Measurements from ENCODE around the gene PRDM16.

PRDM16 gene

GRCh38 chr1:3141129-3141528 lies 72.1 kb downstream of the PRDM16 start:
- DNase-seq (ENCODE audit: low spot score) = no peak

DNA sequence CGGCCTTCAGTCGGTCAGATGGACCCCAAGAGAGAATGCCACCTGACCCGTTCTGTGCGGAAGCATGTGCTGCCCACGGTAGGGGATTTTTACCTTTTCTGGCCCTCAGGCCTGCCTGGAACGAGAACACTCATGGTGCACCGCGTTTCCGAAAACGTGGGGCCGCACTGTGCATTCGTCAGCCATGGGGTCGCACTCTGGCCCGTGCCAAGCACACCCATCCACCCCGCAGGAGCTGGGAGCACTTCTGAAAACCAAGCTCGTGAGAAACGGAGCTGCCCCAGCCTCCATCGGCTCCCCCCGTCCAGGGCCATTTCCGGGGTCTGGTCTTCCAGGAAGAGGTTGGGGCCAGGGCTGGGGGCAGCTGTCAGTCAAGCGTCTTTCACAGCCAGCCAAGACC lies 72.8 kb downstream of the PRDM16 start:
- no peak for DNase-seq (ENCODE audit: low spot score)

DNA sequence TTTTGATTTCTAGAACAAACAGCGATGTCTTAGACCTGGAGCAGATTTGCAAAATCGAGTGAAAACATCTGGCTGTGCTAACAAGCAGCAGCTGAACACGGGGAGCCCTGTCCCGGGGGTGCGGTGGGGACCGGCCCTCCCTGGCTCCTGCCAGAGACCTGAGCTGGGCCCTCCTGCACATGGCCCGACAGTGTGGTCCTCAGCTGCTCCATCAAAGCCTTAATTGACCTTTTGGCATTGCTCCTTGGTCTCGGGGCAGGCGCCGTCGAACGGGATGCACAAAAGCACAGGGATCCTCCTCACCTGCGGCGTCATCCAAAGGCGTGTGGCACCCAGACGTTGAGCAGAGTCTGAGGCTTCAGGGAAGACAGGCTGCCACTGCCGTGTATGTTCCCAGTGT lies 73.2 kb downstream of the PRDM16 start:
- DNase-seq (ENCODE audit: low spot score) = no peak

DNA sequence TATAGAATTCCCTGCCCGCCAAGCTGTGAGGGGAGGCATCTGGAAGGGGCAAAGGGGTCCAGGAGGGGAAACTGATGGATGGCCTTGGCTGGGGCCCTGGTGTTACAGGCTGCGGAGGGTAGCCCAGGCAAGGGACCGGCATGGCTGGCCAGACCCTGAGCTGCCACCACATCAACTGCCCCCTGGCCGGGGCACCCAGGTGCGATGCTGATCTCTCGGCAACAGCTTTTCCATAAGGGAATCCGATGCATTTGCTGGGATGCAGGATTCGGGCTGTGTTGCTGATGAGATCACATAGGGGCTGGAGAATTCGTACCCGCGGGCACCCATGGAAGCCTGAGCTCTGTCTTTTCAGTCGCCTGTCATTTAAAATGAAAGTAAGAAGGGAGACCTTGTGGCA lies 73.7 kb downstream of the PRDM16 start:
- DNase-seq (ENCODE audit: low spot score) = no peak

DNA sequence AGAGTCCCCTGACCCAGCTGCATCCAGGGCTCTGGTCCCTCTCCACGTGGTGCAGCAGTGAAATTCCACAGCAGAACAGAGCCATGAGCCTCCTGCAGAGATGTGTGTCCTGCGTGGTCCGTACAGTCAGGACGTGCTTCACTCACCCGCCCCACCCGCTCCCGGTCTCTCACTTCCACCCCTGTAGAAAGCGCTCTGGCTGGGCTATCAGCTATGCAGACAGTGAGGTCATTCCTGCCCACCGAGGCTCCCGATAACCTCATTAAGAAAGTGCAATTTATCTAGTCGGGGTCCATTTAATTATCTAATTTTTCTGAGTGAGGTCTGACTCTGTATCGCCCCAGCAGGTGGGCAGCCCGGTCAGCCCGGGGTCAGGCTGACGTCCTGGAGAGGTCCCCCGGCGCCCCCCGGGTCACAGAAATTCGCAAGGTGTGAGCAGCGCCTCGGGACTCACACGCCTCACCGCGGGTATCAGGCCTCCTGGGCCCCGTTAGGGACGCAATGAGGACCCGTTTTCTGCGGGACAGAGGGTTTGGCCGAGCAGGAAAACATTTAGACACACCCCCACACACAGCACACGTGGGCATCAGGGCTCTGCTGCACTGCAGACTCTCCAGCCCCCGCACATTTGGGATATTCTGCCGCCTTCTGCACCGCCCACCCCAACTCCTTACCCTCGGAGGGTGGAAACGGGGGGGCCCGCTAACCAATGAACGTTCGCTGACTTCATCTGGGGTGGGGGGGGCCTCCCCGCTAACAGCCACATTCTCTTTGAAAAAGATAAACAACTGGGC lies 76.7 kb downstream of the PRDM16 start:
- no peak for DNase-seq (ENCODE audit: low spot score)

DNA sequence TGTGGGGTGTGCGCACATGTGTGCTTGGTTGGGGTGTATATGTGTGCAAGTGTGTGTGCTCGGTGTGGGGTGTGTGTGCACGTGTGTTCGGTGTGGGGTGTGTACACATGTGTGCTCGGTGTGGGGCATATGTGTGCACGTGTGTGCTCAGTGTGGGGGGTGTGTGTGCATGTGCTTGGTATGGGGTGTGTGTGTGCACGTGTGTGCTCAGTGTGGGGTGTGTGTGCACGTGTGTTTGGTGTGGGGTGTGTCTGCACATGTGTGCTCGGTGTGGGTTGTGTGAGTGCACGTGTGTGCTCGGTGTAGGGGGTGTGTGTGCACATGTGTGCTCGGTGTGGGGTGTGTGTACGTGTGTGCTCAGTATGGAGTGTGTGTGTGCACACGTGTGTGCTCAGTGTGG lies 77.5 kb downstream of the PRDM16 start:
- no peak for DNase-seq (ENCODE audit: low spot score)

GRCh38 chr1:3146907-3147306 lies 77.9 kb downstream of the PRDM16 start:
- DNase-seq (ENCODE audit: low spot score) = no peak

DNA sequence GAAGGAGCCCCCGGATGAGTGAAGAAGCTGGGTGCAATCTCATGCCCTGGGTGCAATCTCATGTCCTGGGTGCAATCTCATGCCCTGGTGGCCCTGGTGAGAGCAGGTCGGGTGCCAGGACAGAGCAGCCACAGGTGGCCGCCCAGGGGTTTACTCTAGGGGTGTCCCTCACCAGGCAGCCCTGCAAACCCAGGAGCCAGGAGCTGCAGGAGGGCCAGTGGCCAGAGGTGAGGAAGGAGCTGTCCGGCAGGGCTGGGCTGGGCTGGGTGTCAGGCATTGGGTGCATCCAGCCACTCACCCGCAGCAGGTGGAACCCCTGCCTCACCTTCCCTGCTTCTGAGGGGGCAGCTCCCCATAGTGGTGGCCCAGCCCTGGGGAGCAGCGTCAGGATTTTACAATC lies 79.2 kb downstream of the PRDM16 start:
- no peak for DNase-seq (ENCODE audit: low spot score)

DNA sequence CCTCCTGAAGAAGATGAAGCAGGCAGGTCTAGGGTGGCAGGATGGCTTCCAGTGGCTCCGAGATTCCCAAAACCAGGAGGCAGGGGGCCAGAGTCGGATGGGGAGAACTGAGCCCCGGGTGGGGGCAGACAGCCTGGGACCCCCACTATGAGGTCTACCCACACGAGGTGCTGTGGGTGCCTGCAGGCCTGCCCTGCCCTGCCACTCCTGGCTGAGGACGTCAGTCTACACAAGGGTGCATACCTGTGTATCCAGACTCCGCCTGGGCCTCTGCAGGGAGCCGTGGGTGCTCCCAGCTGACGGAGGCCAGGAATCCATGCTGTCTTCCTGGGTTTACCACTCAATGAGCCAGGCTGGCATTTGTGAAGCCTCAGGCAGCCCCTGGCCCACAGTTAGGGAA lies 80.3 kb downstream of the PRDM16 start:
- no peak for DNase-seq (ENCODE audit: low spot score)

GRCh38 chr1:3151456-3151855 lies 82.5 kb downstream of the PRDM16 start:
- DNase-seq (ENCODE audit: low spot score) = no peak

GRCh38 chr1:3152143-3152542 lies 83.1 kb downstream of the PRDM16 start:
- no peak for DNase-seq (ENCODE audit: low spot score)

- DNase-seq (ENCODE audit: low spot score) = no peak
Observed at GRCh38 chr1:3153197-3153596, 84.2 kb downstream of the PRDM16 start.

DNA sequence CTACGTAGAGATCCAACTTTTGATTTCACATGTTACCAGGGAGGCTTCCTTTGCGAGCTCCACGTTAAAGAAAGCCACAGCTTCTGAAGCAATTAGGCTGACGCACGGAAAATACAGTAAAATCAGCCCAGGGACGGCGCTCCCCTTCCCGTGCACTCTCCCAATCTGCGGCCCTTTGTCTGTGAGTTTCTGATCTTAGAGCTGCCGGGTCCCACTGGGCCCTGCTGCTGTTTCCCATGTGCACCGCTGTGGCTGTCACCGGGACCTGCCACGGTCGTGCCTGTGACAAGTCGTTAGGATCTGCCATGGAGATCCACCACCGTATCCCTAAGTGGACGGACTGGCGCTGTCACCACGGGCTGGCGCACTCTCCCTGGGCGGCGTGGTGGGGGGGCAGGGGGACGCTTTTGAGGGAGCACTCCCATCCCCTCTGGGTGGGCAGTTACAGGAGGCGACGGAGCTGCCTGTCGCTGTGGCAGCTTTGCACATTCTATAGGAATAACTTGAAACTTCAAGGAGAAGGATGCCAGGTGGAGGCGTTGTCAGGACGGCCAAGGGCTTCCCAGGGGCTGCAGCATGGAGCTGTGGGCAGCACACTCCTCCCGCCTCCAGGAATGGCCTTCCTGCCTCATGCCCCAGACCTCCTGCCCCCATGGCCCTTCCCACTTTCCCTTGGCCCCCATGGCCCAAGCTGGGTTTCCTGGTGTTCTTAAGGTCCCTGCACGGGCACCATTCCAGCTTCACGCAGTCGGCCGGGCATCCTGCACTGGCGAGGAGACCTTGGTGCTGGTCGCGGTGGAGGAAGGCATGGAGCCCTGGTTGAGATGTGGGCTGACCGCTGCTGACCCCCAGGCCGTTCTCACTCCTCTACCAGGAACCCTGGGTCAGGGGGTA lies 85.1 kb downstream of the PRDM16 start:
- DNase-seq (ENCODE audit: low spot score) = no peak

DNA sequence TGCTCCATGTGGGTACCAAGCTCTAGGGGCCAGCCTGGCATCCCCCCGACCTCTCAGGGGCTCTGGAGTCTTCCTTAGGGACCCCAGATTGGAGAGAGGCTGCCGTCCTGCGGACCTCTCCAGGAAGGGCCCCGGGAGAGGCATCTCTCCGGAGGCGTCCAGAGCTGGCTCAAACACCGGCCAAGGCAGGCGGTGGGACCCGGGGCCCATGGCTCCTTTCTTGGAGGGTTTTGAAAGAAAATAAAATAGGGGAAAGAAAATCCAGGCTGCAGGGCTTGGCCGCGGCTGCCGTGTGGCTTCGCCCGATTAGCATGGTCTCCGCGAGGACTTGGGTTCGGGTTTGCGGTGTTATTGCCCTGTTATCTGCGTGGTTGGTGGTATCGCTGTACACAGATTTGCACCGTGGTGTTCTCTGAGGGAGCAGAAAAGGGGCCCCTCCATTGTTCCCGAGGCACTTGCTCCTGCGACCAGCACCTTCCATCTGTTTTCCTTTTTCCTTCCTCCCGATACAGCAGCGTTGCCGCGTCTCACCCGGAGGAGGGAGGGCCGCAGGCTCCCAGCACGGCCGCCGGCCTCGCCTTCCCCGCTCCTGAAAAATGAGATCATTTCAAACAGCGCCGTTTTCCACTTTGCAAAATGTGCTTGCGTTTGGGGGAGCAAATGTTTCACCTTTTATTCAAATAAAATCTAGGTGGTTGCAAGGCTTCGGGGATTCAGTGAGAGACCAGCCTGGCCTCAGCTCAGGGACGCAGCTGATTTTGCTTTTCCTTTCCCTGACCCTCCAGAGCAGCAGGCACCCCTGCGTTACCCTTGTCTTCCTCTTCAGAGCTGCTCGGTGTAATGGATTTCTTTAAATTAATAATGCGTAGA lies 86.3 kb downstream of the PRDM16 start:
- DNase-seq (ENCODE audit: low spot score) = no peak

DNA sequence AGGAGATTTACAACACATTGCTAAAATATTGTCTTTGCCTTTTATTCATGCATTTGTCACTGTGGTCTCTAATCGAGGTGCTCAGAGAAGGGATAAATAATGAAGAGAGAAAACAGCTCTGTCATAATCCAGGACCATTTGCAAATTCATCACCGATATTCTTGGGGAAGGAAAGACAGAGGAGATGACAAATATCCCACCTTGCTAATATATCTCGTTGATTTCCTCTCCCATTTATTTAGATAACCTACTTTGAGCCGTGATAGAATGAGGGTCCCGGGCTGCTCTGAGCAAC lies 86.9 kb downstream of the PRDM16 start:
- DNase-seq (ENCODE audit: low spot score) = no peak

DNA sequence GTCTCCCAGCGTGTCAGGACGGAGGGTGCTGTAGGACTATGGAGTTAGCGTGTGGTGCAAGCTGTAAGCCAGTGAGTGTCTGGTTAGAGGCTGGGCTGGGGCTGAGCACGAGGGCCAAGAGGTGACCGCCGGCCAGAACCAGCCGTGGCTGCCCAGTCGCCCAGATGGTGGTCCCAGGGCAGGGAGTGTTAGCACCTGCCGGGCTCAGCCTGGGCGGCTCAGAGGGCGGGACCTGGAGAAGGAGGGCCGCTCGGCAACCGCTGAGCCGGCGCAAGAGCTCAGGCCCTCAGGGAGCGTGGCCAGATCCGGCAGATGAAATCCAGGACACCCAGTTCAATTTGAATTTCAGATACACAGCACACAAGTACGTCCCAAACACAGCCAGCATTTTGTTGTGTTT lies 87.9 kb downstream of the PRDM16 start:
- DNase-seq (ENCODE audit: low spot score) = no peak

DNA sequence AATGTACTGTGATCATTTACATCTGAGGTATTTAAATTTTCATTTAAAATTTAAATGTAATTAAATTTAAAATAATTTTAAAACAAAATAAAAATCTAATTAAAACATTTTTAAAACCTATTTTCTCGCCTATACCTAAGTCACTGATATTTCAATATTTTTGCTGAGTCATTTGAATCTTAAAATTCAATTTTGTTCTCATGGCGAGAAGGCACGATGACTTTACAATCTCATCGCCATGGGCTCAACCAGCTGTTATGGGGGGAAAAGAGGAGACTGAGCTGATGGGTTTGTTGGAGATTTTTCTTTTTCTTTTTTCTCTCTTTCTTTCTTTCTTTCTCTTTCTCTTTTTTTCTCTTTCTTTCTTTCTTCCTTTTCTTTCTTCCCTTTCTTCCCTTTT lies 89.3 kb downstream of the PRDM16 start:
- no peak for DNase-seq (ENCODE audit: low spot score)

- DNase-seq (ENCODE audit: low spot score) = no peak
Observed at GRCh38 chr1:3159121-3159520, 90.1 kb downstream of the PRDM16 start.

DNA sequence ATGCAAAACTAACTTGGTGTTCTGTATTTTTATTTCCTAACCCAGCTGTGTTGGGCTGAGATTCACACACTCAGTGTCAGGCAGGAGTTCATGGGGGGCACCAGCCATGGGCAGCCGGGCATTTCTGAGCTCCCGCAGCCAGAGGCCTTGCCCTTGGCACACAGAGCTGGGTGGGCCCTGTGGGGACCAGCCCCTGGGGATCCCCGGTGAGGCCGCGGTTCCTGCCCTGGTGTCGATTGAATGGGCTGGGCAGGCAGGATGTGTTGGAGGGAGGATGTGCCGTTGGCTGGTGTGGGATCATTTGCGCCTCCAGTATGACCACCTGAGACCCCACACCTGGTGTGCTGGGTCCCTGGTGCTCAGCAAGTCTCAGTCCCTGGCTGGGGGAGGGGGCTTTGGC lies 91.0 kb downstream of the PRDM16 start:
- DNase-seq (ENCODE audit: low spot score) = no peak

DNA sequence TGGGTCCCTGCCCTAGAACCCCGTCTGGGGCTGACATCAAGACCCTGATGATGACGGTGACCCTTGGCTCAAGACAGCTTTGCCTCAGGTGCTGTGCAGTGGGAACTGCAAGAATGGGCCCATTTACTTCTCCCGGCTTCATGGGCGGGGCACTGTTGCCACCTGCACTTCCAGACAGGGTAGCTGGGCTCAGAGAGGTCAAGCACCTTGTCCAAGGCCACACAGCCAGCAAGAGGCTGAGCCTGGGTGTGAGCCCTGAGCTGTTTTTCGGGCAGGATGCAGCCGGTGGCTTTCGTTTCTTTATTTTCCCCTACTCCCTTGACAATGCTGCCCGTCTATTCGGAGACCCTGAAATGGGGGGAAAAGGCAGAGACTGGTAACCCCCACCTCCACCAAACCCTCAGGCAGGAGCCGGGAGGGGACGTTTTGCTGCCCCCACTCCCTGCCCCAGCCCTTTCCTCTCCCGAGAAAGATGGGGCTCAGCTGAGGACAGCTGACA lies 91.7 kb downstream of the PRDM16 start:
- no peak for DNase-seq (ENCODE audit: low spot score)

DNA sequence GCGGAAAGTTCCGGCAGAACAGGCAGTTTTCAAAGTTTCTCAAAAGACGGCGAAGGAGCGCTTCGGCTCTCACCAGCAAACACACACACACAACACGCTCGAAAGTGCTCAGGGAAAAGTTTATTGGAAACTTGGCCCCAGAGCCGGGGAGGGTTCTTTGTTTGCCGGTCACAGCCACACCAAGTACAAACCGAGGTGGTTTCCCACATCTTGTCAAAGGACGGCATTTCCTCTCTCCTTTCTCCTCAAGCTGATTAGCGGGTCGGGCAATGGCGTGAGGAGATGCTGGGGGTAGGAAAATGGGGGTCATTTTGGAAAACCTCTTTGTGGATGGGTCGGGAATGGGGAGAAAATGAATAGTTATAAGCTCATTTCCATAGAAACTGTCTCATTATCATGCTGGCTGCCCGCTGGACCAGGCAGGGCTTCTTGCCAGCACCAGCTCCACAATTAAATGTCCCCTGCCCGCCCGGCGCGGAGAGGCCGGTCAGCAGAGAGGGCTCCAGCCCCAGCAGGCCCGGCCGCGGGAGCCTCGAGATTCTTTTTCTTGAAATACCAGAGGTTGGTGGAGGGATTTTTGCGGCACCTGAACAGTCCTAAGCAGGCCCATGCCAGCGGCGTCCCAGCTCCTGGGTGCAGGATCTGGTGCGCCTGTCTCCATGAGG lies 92.3 kb downstream of the PRDM16 start:
- no peak for DNase-seq (ENCODE audit: low spot score)

DNA sequence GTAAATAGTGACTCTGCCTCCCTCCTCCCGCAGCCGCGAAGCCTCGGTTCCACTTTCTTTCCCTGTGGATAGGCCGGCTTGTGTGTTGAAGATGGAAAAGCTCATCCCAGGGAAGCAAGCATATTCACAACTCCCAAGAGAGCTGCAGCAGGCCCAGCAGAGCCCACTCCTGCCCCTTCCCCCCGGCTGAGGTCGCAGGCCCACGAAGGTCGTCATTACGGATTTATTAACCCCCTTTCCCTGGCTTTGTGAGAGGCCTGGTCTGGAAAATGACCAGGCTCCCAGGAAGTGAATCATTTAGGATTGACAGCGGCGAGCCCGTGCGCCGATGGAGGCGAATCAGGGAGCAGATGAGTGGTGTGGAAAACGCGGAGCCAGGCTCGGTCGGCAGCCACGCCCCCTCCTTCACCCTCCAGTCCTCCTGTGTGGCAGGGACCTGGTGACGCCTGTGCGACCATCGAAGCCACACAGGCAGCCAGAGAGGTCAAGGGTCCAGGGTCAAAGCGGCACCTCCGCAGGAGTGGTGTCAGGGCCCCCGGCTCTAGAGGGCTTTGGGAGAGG lies 93.4 kb downstream of the PRDM16 start:
- no peak for DNase-seq (ENCODE audit: low spot score)
